NCI-H345 treated with DMSO at 0.1 percent for 48 hours (cell line): ENCODE results near the gene PIEZO2.
"Not testable (repeated sequence)": the region's sequence is repeated elsewhere in the genome, so short reads cannot be mapped to it uniquely, and the experiment has no call there.

ENCODE experiments used
- DNase-seq: peaks from one replicate; lab custom pipeline; 2025; ENCODE audit not compliant: unreplicated experiment; lab: John Stamatoyannopoulos, UW

Gene PIEZO2

DNA sequence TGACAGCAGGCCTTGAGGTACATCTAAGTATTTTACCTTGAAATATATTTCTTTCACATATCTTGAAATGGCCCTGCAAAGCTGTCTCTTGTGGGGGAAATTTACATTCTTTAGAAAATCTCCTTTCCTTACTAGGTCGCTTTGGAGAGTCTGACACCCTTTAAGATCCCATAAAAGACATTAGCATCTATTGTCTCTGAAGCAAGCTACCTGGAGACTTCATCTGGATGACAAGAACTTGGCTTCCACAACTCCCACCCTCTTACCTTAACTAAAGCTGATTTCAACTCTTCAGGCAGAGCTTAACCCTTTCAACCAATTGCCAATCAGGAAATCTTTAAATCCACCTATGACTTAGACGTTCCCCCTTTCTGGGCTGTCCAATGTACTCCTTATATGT lies 219.3 kb downstream of the PIEZO2 start:
- no peak for DNase-seq

DNA sequence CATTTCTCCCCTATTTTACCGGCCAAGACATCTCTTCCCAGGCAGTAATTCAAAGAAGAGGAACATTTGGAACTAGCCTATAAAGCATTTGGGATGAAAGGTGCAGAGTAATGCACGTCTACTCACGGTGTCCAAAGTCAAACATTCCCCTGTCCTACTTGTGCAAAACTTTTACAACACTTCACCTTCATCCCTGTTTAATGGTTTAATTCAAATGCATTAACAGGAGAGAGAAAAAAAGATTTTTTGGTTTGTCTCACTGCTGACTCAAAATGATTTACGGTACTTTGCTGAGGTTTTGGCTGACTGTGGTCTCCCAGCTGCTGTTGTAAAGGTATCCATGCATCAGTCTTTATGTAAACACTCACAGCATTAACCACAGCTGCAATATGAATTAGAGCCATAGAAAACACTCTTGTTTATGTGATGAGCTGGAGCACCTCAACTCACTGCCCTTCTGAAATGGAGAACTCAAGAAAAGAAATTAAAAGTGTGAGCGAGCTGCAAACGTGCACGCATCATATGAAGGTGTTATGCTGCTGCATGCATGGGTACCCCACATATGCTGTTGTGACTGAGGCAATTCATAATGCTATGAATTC lies 220.5 kb downstream of the PIEZO2 start:
- DNase-seq: peak; percentile 0

DNA sequence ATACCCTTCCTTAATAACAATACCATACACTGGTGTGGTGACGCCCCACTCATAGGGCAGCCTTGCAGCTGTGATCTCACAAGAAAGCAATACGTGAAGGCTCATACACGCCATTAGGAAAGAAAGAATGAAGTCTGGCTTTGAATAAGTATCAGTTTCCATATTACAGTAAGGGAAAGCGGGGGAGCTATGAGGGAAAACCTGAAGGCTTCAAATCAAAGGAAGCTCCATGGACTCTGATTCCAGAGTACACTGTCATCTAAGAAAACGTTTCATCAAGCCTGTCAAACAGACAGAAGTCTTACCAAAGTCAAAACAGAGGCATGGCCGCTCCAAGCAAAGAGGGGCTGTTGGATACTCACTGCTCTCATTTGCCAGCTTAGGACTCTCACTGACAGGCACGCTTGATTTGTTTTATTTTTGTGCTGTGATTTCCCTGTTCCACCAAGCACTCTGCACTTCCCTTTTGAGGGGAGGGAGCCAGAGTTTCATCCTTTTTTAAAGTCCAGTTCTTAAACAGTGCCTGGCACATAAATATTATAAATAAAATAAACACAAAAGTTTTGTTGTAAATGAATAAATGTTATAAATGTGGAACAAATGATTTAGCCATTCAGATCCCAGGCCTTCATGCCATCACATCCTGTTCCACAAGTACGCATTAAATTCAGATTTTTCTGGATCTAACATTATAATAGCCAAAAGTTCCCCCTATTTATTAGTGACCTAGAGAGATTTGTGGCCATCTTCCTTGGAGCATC lies 221.2 kb downstream of the PIEZO2 start:
- no peak for DNase-seq

DNA sequence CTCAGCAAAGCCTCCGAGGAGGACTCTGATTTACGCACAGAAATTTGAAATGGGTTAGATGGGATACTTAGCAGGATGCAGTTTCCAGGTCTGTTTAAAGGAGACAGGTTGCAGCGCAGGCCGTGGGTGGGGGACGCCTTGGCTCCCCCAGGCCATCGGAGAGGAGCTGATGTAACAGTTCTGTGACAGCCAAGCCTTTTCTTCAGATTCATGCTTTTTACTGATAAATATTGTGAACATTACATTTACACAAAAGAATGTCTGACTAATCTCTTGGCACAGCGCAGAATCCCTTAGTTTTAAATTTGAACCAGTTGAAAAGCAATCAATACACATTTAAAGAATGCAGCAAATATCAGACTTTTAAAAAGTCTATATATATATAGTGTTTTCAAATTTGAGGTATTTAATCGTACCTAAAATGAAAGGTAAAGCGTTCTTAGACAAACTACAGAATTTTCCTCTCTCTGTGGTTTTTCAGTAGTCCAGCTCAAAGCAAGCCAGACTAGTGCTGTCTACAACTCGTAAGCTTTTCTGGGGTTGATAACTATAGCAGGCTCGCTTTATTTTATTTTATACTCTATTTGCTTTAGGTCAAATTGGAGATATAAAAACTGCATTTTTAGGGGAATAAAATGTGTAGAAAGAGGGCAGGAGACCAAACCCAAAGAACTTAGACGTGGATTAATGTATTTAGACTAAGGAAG lies 221.9 kb downstream of the PIEZO2 start:
- no peak for DNase-seq

DNA sequence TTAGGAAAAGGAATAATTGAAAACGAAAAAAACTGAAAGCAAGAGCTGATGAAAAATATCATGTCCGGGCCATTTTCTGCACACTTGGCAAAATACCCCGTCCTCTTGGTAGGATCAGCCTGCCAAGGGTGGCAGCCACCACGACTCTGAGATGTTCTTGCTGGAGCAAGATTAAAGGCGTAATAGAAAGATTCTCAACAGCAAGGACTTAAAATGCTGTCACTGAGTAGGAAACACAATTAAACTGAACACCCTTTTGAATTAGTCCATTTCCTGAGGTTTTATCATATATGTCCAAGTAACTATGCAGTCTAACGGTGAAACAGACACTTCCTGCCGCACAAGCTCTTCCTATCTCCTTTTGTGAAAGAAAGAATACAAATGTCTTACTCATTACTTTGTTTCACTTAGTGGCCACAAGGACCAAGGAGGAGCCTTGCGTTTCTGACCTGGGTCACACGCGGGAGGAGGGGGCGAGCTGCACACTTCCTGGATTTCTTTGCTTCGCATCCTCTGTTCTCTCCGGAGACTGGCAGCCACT lies 222.7 kb downstream of the PIEZO2 start:
- DNase-seq: no peak

DNA sequence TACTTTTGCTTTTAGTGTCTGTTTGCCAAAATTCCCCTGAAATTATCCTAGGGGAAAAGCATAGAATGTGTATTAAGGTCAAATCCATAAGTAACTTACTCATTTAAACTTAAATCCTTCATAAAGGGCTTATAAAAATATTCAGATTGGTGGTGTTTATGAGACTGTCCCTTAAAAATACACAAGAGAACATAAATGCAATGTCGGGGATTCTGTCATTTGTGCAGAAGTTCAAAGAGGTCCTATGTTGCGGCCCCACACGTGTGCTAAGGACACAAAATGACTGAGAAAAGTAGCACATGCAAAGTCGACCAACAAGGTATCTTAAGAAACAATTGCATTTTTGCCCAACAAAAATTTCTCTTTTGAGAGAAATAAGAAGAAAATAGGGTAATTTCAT lies 225.1 kb downstream of the PIEZO2 start:
- DNase-seq: no peak

DNA sequence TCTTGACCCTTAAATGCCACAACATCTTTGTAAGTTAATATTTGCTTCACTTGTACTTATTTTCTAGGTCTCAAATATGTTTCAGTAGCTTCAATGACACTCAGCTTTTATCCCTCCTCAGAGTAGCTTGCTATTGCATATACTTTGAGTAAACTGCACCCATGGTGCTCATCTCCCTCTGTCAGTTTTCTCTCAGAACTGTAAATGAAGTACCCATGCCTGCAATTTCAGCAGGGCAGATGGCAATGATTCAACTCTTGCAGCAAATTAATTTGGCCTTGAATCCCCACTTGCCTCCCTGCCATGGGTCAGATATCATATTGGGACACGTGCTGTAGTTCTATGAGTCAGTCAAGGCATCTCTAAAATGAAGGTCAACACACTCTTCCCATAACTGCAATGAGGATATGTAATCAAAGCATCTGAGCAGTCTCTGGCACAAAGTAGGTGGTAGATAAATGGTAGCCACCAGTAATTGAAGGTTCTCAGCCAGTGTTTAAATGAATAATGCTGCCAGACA lies 225.8 kb downstream of the PIEZO2 start:
- no peak for DNase-seq

DNA sequence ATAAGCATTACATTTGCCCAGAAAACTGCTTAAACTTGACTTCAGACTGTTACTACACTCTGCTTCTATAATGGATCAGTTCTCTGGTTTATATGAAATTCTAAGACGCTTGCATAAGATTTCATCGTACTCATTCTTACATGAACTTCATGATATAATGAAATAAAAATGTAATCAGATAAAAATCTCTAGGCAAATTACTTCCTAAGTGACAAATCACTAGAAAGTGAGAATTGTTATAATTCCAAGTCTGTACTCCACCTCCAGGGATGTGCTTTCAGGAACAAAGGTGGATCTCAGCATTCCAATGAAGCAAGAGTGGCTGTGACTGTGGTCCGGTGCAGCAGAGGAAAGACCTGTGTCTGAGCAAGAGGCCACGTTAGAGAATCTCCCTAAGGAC lies 226.2 kb downstream of the PIEZO2 start:
- no peak for DNase-seq

DNA sequence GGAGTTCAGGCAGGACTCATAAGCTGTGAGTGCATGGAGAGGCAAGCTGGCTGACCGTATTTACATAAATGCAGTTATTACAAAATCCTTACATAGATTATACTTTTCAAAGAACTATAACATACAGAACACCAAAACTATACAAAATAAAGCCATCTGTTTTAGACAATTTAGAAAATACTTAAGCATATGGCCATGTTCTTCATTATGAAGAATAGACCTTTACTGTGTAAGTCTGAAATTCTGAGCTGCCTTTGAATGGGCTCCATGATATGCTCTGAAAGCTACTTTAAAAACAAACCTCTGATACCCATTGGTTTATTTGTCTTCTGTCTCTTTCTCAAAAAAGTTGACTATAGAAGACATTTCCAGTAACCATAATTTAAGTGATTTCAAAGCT lies 226.7 kb downstream of the PIEZO2 start:
- not testable (repeated sequence) for DNase-seq

DNA sequence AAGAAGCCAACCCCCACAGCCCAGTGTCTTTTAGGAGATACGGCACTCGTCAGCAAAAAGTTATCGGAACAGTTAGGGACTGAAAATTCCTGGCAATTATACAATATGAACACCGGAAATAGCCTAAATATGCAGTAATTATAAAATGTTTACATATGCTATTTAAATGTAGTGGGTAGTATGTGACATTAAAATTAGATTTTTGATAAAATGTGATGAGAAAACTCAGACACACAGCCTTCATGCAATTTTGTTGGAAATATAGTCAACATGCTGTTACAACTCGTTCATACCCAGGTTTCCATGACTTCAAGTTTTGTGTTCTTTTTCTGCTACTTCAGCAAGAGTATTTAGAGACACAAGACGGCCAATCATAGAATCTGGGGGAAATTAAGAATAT lies 229.1 kb downstream of the PIEZO2 start:
- not testable (repeated sequence) for DNase-seq

DNA sequence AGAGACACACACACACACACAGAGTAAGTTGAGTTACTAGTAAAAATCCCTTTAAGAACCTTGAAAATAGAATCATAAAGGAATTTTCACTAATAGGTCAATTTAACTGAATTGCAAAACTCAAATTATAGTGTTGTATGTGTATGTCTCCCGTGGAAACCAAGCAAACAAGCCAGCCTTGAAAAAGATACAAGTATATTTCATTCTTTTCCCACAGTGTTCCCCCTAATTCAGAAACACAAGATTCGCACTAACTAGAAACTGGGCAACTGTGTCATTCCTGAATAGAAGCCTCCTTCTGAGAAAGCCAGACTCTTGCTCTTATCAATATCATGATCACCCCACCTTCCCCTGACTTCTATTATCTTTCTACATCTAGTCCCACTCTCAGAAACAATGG lies 229.5 kb downstream of the PIEZO2 start:
- DNase-seq: no peak

DNA sequence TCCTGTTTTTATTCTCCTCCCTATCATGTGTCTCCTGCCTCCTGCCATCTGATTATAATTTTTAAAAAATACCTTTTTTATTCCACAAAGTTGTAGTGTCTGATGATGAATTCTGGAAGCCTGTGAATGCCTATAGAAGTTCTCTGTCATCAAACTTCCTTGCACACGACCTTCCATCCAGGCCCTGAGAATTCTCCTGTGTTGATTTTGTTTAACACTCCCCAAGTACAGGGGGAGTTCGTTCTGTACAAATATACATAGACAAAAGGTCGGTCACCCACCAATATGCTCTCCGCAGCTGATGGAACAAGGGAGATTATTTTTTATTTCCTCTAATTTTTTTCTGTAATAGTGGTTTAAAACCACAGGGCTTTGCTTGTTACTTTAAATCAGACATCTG lies 232.5 kb downstream of the PIEZO2 start:
- DNase-seq: no peak

DNA sequence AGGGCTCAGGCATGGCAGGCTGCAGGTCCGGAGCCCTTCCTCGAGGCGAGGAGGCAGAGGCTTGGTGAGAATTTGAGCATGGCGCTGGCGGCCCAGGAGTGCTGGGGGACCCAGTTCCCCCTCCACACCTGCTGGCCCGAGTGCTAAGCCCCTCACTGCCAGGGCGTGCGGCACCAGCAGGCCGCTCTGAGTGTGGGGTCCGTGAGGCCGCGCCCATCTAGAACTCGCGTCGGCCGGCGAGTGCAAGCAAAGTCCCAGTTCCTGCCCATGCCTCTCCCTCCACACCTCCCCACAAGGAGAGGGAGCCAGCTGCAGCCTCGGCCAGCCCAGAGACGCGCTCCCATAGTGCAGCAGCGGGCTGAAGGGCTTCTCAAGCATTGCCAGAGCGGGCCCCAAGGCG lies 233.0 kb downstream of the PIEZO2 start:
- DNase-seq: no peak

DNA sequence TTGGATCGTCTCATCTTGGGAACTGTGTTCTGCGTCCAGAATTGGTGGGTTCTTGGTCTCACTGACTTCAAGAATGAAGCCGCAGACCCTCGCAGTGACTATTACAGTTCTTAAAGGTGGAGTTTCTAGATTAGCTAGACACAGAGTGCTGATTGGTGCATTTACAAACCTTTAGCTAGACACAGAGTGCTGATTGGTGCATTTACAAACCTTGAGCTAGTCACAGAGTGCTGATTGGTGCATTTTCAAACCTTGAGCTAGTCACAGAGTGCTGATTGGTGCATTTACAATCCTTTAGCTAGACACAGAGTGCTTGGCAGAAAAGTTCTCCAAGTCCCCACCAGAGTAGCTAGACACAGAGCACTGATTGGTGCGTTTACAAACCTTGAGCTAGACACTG lies 233.6 kb downstream of the PIEZO2 start:
- DNase-seq: not testable (repeated sequence)

DNA sequence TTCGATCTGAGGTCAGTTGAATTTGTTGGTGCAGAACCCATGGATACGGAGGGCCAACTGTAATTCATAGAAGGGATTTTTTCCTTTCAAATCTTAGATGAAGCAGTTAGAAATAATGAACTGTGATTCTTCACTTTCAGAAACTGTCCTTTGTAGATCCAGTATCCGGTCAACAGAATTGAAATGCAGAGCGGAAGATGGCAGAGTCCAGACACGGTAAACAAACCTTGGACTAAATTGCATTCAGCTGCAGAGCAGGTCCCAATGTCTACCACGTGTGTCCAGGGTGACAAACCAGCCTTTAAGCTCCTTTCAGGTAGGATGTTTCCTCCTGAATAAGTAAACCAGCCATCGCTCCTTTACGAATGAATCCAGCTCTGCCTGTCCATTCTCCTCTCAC lies 234.8 kb downstream of the PIEZO2 start:
- DNase-seq: not testable (repeated sequence)

DNA sequence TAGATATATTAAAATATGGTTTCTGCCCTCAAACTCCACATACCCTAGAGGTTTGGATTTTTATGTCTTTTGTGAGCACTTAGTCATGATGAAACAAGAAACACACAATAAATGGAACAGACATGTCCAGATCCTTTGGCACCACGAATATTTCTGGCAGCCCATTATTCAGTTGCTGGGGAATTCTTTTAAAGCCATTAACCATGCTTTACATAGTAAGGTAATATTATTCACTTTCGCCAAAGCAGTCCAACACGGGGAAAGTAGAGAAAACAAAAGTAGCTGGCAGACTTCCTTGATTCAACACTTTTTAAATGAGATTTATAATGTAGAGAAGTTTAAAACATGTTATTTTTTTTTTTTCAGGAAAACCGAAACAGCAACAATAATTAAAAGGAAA lies 235.4 kb downstream of the PIEZO2 start:
- no peak for DNase-seq

DNA sequence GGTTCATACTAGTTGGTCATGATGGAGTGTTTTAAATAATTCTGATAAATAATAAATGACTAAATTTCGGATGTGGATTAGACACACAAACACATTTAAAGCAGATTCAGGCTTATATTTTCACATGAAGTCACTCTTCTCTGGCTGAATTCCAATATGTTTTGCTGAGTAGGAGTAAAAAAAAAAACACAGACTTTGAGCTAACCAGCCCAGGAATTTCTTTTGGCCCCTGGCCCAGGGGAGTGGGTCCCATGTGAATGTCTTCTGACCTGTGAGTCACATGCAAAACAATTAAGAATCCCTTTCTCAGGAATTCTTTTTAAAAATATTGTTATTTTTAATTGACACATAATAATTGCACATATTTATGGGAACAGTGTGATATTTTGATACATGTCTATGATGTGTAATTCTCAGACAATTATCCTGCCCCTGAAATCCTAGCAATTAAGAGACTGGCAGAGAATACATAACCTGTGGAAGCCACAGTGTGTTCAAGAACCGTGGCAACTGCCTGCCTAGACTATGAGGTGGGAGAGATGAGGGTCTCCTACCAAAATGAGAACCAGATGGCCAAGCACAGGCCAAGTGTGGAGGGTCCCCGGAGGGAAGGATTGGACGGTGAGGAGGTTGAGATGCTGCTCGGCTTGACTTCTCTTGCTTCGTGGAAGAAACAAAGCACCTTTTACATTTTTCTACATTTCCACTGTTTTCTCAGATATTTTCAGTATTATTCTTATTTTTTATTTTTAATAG lies 236.4 kb downstream of the PIEZO2 start:
- DNase-seq: no peak

DNA sequence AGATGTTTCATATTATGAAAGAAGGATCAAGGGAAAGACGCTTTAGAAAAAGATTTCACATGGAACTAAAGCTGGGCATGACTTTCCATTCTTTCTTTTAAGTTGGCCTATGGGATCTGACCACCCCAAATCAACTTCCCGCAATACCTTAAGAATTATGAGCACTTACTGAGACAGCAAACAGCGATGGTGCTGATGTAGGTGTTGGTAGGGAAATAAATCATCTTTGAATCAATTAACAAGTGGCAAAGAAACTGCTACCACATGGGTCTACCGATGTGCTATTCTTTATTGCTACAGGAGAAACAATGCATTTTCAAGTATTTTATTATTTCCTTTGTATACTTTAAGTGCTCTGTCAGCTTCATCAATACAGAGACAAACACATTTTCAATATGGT lies 239.6 kb downstream of the PIEZO2 start:
- DNase-seq: no peak

DNA sequence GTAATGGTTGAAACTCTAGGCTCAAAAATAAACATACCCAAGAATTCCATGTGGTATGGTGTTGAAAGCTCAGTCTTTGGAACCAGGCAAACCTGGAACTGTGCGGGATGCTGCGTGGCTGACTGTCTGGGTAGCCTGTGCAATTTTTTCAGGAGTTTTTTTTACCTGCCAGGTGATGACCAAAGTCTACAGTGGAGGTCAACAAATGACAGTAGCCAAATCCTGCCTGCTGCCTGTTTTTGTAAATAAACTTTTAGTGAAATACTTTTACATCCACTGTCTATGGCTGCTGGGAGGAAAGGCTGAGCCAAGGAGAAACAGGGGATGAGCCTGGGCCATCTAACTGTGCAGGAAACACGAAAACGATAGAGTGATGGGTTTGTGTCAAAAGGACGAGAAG lies 240.6 kb downstream of the PIEZO2 start:
- DNase-seq: no peak

DNA sequence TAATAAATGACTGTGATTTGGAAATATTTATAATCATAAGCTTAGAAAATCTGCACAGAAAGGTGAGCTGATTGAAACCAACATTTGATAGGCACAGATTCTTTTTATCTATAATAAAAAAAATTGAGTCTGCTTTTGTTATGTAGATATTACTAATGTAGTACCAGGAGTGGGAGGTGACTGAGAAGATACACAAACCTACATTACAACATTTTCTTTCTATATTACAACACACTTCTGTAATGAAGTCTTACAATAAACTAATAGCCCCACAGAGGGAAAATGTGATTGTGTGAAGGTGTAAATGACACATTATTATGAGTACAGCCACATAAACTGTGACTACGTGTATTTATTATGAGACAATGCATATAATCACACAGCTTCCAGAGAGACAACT lies 241.6 kb downstream of the PIEZO2 start:
- no peak for DNase-seq

DNA sequence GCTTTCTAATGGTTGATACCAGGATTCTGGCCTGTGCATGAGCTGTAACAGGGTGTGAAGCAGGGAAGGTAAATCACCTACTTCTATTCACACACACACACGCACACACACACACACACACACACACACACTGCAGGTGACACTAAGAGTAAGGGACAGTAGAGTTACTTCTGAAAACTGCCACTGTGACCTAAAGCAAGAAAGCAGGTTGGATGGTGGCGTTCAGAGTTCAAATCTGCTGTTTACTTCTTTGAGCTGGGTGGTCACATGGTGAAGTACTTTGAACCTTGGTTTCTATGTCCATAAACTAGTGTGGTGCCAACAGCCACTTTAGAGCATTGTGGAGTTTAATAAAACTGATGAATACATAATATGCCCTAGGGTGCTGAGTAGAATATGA lies 248.0 kb downstream of the PIEZO2 start:
- no peak for DNase-seq
